Measurements from ENCODE around the gene KMT2C.

GRCh38 chr7:152142976-152143595 is 292.7 kb downstream of the KMT2C start:
- TF ChIP-seq, protein P1, sequence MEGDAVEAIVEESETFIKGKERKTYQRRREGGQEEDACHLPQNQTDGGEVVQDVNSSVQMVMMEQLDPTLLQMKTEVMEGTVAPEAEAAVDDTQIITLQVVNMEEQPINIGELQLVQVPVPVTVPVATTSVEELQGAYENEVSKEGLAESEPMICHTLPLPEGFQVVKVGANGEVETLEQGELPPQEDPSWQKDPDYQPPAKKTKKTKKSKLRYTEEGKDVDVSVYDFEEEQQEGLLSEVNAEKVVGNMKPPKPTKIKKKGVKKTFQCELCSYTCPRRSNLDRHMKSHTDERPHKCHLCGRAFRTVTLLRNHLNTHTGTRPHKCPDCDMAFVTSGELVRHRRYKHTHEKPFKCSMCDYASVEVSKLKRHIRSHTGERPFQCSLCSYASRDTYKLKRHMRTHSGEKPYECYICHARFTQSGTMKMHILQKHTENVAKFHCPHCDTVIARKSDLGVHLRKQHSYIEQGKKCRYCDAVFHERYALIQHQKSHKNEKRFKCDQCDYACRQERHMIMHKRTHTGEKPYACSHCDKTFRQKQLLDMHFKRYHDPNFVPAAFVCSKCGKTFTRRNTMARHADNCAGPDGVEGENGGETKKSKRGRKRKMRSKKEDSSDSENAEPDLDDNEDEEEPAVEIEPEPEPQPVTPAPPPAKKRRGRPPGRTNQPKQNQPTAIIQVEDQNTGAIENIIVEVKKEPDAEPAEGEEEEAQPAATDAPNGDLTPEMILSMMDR (IDR thresholded peaks at IDR 0.05 in 4 of 5, conservative IDR thresholded peaks at IDR 0.05 in 1 of 5), result no peak
- TF ChIP-seq POLR2A (IDR thresholded peaks at IDR 0.05), result no peak

Data from gastrocnemius medialis (tissue), 4 donors.